ENCODE data around the gene ATG16L1. TPM values are rescaled to one million over a fixed set of nuclear protein-coding genes. Genes with fewer than 3 reads are reported as not detected.

The ATG16L1 gene
- total RNA-seq, result 10 to 100 TPM; 30.6 to 34.2 TPM

DNA sequence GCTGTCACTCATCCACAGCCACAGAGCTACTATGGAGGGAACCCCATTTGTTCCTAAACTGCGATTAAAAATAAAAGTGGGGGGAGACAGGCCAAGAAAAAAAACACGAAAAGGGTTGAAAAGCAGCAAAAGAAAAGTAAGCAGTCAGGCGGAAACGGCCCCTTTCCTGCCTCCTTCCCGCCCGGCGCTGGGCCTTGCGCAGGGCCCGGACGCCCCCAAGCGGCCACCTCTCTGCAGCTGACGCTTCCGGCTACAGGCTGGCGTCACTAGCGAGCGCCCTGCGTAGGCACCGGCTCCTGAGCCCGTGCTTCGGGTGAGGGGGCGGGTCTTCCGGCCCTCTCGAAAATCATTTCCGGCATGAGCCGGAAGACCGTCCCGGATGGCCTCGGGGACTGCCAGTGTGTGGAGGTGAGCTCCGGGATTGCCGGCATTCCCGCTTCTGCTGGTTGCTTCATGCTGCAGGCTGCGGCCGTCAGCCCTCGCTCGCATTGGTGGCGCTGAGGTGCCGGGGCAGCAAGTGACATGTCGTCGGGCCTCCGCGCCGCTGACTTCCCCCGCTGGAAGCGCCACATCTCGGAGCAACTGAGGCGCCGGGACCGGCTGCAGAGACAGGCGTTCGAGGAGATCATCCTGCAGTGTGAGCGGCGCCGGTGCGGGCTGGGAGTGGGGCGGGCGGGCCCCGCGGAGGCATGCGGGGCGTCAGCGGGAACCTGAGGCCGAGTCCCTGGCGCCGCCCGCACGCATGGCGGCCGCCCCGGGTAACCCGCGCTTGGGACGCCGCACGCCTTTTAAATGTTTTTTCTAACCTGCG lies at the start of gene ATG16L1:
TSS of gene ATG16L1 (plus strand) at position 368 of the 811 bp plus-strand sequence. CDS start at position 523, 155 bp downstream.
- peak within 1 kb of the TSS; percentile 95 to 97 for H3K27ac Mint-ChIP-seq

DNA sequence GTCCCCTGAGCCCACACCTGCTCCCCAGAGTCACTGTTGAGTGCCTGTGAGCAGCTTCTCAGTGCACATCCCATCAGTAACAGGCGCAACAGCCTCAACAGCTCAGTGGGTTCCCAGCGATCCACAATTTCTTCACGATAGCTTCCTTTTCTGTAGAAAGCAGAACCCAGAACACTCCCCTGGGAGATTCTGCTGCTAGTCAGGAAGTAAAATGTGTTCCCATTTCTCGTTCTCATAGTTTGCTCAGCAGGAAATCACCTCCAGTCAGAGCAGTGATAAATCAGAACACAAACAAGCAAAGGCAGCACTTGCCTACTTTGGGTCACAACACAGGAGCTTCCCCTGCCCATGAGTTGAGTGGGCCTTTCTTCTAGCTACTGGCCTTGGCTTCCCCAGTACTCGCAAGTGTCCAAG lies 48.9 kb upstream of the ATG16L1 start:
- no peak for DNase-seq (ENCODE audit: low spot score in 2 of 2)
- Mint-ChIP-seq H3K9me3 (peaks cover 3% of the 10 kb centered on the region in 2 donors), H3K27ac (peak overlapping the region; percentile 48 to 78), H3K36me3 (peaks cover 30 to 51% of the 10 kb centered on the region in 2 donors)
- ATAC-seq, result no peak

More for the DNA sequence above, at the start of gene ATG16L1:
- Mint-ChIP-seq H3K9me3 (peaks cover 0 to 10% of the 10 kb centered on the region in 2 donors), H3K36me3 (peaks cover 24 to 36% of the 10 kb centered on the region in 2 donors)
- DNase-seq (ENCODE audit: low spot score in 2 of 2) (peak; percentile 94 to 97), ATAC-seq (peak; percentile 83)

DNA sequence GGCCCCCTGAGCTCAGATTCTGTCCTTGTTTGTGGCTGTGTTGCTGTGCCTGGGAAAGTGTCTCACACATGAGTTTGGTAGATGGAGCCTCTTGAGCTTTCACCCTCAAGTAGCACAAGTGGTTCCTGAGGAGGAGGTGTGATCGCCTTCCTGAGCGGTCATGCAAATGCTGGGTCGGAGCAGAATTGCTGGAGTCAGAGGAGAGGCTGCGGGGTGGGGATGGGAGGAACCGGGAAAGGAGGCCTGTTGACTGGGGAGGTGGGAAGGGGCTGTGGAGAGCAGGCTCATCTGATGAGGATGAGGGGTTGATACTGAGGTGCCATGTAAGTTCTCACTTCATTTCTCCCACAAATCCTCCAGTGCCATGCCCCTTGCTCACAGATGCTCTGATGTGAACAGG lies 48.4 kb upstream of the ATG16L1 start:
- peaks cover 30 to 47% of the 10 kb centered on the region in 2 donors for H3K36me3 Mint-ChIP-seq

DNA sequence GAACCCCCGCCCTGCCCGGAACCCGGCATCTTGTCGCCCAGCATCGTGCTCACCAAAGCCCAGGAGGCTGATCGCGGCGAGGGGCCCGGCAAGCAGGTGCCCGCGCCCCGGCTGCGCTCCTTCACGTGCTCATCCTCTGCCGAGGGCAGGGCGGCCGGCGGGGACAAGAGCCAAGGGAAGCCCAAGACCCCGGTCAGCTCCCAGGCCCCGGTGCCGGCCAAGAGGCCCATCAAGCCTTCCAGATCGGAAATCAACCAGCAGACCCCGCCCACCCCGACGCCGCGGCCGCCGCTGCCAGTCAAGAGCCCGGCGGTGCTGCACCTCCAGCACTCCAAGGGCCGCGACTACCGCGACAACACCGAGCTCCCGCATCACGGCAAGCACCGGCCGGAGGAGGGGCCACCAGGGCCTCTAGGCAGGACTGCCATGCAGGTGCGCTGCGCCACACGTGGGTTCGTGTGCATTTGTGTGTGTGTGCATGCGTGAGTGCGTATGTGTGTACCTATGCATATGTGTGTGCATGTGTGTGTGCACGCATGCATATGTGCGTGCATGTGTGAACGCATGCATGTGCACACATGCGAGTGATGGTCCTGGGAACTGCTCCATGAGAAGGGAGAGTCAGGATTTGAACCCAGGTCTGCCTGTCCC lies 47.1 kb upstream of the ATG16L1 start:
- Mint-ChIP-seq H3K36me3 (peaks cover 30 to 43% of the 10 kb centered on the region in 2 donors), H3K27ac (no peak overlapping the region), H3K9me3 (peaks cover 3% of the 10 kb centered on the region in 2 donors)
- DNase-seq (ENCODE audit: low spot score in 2 of 2), result no peak
- no peak for ATAC-seq

More for the DNA sequence above, 48.4 kb upstream of the ATG16L1 start:
- ATAC-seq (no peak), DNase-seq (ENCODE audit: low spot score in 2 of 2) (no peak)
- Mint-ChIP-seq H3K27ac (peak overlapping the region; percentile 18 to 78), H3K9me3 (peaks cover 3% of the 10 kb centered on the region in 2 donors)

DNA sequence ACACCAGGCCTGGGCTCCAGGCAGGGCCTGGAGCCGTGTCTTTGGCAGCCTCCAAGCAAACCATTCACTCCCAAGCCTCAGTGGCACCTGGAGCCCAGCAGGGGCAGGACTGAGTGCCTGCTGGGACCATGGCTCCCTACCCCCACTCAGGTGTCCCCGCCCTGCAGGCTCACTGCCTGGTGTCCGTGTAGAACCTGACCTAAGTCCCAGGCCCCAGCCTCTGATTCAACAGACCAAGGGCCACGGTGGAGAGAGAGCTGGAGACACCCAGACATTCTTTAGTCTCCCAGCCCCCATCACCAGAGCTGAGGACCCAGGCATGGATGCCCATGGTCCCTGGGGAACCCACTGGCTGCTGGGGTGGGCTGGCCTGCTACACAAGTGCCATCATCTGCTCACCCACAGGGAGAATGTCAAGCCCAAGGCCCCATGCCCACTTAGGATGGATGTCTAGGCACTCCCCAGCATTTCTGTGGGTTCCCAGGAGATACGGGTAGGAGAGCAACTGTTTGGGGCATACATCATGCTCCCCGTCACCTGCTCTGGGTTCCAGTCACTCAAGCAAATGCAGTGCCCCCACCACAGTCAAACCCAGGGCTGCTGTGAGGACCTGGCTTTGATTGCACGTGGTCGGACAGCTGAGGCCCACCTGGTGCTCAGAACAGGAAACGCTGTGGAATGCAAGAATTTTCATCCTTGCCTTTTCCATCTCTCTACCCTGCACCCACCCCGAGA lies 42.9 kb upstream of the ATG16L1 start:
- DNase-seq (ENCODE audit: low spot score in 2 of 2), result no peak
- Mint-ChIP-seq H3K27ac (peak overlapping the region; percentile 24 to 65), H3K36me3 (peaks cover 0 to 14% of the 10 kb centered on the region in 2 donors), H3K9me3 (no peaks in the 10 kb centered on the region)
- ATAC-seq, result peak; percentile 20 to 24

DNA sequence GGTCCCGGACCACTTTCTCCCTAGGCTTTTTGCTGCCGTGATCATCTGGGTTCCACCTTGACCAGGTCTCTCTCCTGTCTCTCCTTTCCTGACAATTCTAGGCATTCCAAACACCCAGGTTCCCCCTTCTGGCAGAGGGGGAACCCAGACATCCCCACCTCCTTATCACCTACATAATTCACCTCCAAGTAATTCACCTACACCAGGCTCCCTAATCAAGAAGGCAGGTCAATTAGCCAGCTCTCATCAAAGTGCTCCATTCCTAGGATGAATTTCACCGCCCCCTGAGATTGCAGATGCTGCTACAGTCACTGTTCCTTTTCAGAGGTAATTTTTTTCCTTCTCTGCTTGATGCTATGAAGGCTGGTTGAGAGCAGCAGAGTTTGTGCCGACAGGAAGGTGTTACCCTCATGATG lies 42.3 kb upstream of the ATG16L1 start:
- ATAC-seq (no peak), DNase-seq (ENCODE audit: low spot score in 2 of 2) (no peak)
- Mint-ChIP-seq H3K27ac (no peak overlapping the region), H3K36me3 (peaks cover 0 to 9% of the 10 kb centered on the region in 2 donors), H3K9me3 (no peaks in the 10 kb centered on the region)

DNA sequence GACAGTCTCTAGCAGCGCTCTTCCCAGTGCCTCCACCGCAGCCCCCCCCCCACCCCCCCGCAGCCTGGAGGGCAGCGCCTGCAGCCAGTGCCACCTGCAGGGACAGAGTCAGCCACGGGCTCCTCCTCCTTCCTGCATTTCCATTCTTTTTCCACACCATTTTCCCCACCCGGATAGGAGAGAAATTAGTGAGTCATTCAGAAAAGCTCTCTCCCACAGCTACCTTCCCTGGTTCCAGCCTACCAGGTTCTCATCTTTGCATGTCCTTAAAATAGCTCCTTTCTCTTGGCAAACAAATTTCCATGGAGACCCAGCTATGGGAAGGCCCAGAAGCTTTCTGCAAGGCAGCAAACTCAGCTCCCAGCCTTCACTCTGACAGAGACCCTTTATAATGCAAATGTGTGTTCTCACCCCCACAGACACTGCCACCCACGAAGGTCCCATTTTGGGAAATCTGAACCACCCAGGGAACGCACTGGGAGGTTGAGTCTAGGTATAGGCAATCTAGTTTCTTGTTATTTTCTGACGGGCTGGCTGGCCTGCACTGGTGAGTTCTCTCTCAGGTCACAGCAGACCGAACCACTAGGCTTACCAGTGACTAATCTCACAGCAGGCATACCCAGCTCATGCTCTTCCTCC lies 41.8 kb upstream of the ATG16L1 start:
- ATAC-seq (peak; percentile 27 to 36), DNase-seq (ENCODE audit: low spot score in 2 of 2) (no peak)
- no peak overlapping the region for H3K27ac Mint-ChIP-seq
- H3K9me3 Mint-ChIP-seq, result no peaks in the 10 kb centered on the region
- peaks cover 0 to 3% of the 10 kb centered on the region in 2 donors for H3K36me3 Mint-ChIP-seq

DNA sequence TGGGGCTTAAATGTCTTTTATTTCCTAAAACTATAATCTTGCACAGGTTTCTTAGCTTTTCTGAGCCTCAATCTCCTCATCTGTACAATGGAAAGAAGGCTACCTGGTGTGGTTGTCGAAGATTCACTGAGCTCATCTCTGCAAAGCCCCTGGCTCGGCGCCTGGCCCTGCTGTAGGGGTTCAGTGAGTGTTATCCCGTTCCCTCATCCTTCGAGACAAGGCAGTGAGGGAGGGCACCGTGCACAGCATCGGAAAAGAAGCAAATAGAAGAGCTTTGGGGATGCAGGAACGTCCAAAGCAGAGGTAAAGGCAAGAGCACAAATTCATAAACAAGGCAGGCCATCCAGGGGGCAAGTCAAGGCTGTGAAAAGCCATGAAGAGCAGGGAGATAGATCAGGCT lies 41.2 kb upstream of the ATG16L1 start:
- H3K9me3 Mint-ChIP-seq, result no peaks in the 10 kb centered on the region
- no peak for DNase-seq (ENCODE audit: low spot score in 2 of 2)
- H3K36me3 Mint-ChIP-seq, result no peaks in the 10 kb centered on the region
- no peak for ATAC-seq
- peak overlapping the region in 1 of 2 donors; percentile 32 for H3K27ac Mint-ChIP-seq

DNA sequence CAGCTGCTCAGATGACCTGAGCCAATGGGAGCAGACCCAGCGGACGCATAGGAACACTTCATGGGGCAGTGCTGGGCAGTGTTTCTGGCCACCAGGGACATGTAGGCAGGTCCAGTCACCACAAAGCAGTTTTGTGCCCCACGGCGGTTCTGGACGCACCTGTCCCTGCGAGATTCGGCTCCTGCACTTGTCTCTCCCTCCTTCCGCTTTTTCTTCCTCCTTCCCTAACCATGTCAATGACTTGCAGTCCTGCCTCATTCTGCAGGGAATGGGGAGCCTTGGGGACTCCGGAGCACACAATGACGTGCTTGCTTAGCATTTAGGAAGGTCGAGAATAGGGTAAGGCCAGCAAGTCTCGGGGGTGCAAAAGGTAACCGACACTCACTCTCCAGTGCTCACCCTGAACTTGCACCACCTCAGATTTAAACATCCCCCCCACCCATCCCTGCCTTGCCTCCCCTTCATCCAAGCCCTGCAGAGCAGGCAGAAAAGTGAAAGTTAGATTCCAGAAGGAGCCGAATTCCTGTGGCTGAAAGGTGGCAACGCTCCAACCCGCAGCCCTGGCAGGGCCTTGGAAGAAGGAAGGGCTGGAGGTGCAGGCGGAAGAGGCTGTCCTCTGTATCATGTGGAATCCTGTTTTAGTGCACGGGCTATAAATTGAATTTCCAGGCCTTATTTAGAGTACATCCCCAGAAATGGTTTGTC lies 40.5 kb upstream of the ATG16L1 start:
- H3K9me3 Mint-ChIP-seq, result no peaks in the 10 kb centered on the region
- no peaks in the 10 kb centered on the region for H3K36me3 Mint-ChIP-seq
- no peak overlapping the region for H3K27ac Mint-ChIP-seq
- DNase-seq (ENCODE audit: low spot score in 2 of 2) (no peak), ATAC-seq (no peak)

DNA sequence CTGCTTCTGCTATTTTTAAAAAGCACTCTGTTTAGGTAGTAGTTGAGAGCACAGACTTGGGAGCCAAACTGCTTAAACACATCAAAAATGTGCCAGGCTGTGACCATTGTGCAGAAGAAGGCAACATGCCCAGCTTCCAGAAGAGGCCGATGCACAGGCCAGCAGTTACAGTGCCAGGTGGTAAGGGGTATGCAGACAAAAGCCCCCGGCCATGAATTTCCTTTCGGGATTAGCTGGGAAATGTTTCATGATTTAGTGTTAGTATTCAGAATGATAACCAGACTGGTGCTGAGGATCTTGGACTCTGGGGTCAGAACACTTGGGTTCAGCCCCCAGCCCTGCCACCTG lies 40.0 kb upstream of the ATG16L1 start:
- Mint-ChIP-seq H3K36me3 (no peaks in the 10 kb centered on the region), H3K27ac (no peak overlapping the region), H3K9me3 (no peaks in the 10 kb centered on the region)
- DNase-seq (ENCODE audit: low spot score in 2 of 2) (no peak), ATAC-seq (no peak)

DNA sequence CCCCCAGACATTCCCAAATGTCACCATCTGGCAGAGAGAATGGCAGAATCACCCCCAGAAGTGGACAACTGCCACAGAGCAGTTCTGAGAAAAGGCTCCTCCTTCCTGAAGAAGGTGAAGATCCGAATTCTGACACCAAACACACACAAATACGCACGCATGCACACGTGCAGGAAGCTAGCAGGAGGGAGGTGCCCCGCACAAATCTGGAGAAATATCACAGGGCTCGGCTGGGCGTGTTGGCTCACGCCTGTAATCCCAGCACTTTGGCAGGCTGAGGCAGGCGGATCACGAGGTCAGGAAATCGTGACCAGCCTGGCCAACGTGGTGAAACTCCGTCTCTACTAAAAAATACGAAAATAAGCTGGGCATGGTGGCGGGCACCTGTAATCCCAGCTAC lies 38.5 kb upstream of the ATG16L1 start:
- Mint-ChIP-seq H3K36me3 (no peaks in the 10 kb centered on the region), H3K27ac (peak overlapping the region in 1 of 2 donors; percentile 45), H3K9me3 (no peaks in the 10 kb centered on the region)
- DNase-seq (ENCODE audit: low spot score in 2 of 2), result no peak
- ATAC-seq, result no peak

DNA sequence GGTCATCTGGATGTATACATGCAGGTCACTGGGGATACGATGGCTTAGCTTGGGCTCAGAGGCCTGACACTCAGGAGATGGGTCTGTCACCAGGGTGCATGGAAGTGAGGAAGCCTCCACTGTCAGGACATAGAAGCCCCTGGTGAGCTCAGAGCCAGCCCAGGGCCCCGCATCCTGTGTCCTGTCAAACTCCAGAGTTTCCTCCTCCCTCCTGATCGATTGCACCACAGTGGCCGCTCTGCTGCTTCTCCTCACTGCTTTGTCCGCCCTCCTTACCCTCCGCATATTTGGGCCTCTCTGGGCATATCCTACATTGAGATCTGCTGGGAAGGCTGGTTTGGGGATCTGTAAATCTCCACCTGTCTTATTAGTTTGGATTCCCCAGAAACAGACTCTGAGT lies 37.5 kb upstream of the ATG16L1 start:
- no peaks in the 10 kb centered on the region for H3K36me3 Mint-ChIP-seq
- no peaks in the 10 kb centered on the region for H3K9me3 Mint-ChIP-seq
- ATAC-seq, result peak in 1 of 2 donors; percentile 23
- no peak for DNase-seq (ENCODE audit: low spot score in 2 of 2)
- no peak overlapping the region for H3K27ac Mint-ChIP-seq

DNA sequence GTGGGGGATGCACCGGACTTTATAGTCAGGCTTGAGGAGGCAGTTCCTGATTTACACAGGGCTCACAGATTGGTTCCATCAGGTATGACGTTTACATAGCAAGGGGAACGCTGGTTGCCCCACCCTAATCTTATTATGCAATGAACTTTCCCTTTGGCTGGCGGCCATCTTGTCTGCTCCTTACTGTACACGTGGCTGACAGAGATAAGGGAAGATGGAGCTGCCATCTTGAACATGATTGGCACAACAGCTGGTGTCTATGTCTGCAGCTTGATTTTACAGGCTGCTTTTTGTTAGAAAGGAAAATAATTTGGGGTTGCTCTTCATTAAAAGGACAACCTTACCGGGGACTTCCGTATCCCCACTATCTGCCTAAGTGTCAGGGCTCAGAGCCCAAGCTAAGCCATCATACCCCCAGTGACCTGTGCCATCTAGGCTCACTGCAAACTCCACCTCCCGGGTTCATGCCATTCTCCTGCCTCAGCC lies 33.5 kb upstream of the ATG16L1 start:
- ATAC-seq, result no peak
- Mint-ChIP-seq H3K27ac (no peak overlapping the region), H3K9me3 (no peaks in the 10 kb centered on the region), H3K36me3 (no peaks in the 10 kb centered on the region)
- no peak for DNase-seq (ENCODE audit: low spot score in 2 of 2)

DNA sequence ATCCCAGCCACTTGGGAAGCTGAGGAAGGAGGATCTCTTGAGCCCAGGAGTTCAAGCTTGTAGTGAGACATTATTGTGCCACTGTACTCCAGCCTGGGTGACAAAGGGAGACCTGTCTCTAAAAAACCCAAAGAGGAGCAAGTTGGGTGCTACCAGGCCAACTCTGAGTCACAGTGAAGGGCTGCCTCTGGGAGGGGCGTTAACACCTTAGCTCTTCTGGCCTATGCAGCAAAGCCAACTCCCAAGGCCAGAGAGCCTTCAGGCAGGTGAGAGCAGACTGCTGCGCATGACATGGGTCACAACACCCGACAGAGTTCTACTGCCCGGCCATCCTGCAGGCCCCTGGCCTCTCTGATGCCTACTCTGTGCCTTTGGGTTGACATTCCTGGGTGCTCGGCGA lies 32.6 kb upstream of the ATG16L1 start:
- H3K36me3 Mint-ChIP-seq, result no peaks in the 10 kb centered on the region
- H3K27ac Mint-ChIP-seq, result peak overlapping the region in 1 of 2 donors; percentile 12
- ATAC-seq, result no peak
- no peak for DNase-seq (ENCODE audit: low spot score in 2 of 2)
- no peaks in the 10 kb centered on the region for H3K9me3 Mint-ChIP-seq

DNA sequence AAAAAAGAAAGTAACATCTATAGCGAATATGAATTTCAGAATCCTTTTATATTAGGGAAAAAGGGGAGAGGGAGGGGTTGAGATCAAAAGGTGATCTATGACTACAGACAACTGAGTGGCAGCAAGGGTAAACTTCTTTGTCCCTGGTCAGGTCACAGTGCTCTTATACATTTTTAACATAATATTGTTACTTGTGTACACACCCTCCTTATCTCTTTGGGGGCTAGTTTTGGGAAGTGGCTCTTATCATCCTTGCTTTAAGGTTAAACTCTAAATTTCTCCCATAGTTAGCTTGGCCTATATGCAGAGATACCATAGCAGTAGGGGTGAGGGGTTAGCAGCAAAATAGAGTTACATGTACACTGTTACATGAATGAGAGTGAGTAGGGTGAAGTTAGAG lies 31.6 kb upstream of the ATG16L1 start:
- Mint-ChIP-seq H3K9me3 (no peaks in the 10 kb centered on the region), H3K27ac (no peak overlapping the region), H3K36me3 (no peaks in the 10 kb centered on the region)
- ATAC-seq (no peak), DNase-seq (ENCODE audit: low spot score in 2 of 2) (no peak)

All from activated naive CD4-positive, alpha-beta T cell treated with anti-CD3 and anti-CD28 coated beads, Interleukin-2, amount 50 U/mL, for 72 hours (primary cell).